A549 (cell line): ENCODE results near the gene TTC31. TPM values are rescaled to one million over a fixed set of nuclear protein-coding genes. Genes with fewer than 3 reads are reported as not detected.

Source experiments
- ATAC-seq, 2 experiments: fragments of 200-7000 bp in 1 of 2; fragments of >200 bp in 1 of 2; cut with Nextera tagmentation in 1 of 2; cut with Tn5 transposase in 1 of 2; 3 replicates each; pipeline versions ENCODE4 v1.8.0 to v1.9.1; 2018 to 2020; ENCODE audit warnings: mild to moderate bottlenecking in 1 of 2, moderate library complexity in 1 of 2
- CTCF ChIA-PET: fragments of 300-600 bp; sonication (Branson Sonifier 250); formaldehyde crosslinking; extraction: SDS; loops from one replicate; lab custom pipeline; 2021; ENCODE audit warnings: antibody characterized with exemption, inconsistent platforms; lab: Yijun Ruan, JAX
- POLR2A ChIA-PET: fragments of 350-600 bp; formaldehyde crosslinking; extraction: SDS; loops from one replicate; lab custom pipeline; 2021; ENCODE audit warnings: antibody characterized with exemption, inconsistent platforms; lab: Yijun Ruan, JAX
- DNase-seq, 2 experiments: peaks; one replicate each; pipeline versions ENCODE4 v3.0.0 to v3.0.0-alpha.2; 2011 to 2016; ENCODE audit warnings: low read depth in 1 of 2, low spot score in 1 of 2
- FAIRE-seq: peaks from 2 replicates; lab custom pipeline; 2011; peaks lifted over from hg19 to GRCh38; lab: Jason Lieb, UNC
- H3K27ac ChIP-seq, 2 experiments: fragments of >200 bp; sonication (Bioruptor Twin); formaldehyde crosslinking; 3 replicates each; pipeline ENCODE4 v1.5.1; 2016 to 2017
- H3K4me1 ChIP-seq: fragments of >200 bp; sonication (Bioruptor Twin); formaldehyde crosslinking; 3 replicates; pipeline ENCODE4 v1.6.1; 2016
- H3K4me2 ChIP-seq: fragments of >200 bp; sonication (Bioruptor Twin); formaldehyde crosslinking; 3 replicates; pipeline ENCODE4 v1.6.1; 2016
- H3K4me3 ChIP-seq: fragments of >200 bp; sonication (Bioruptor Twin); formaldehyde crosslinking; 3 replicates; pipeline ENCODE4 v1.5.1; 2016
- H3K9me3 ChIP-seq: fragments of >200 bp; sonication (Bioruptor Twin); formaldehyde crosslinking; 3 replicates; pipeline ENCODE4 v1.6.1; 2016
- CBX8 ChIP-seq: fragments of 200-600 bp; sonication (generic); IDR thresholded peaks from 2 replicates; pipeline ENCODE4 v1.6.1; 2016
- FOSL2 ChIP-seq, 2 experiments: fragments of 450-650 bp in 1 of 2; fragments of >200 bp in 1 of 2; sonication (Bioruptor Twin) in 1 of 2; formaldehyde crosslinking; IDR thresholded peaks; 2 replicates each; pipeline versions ENCODE4 v1.5.0 to v1.6.1; 2016 to 2020; ENCODE audit warnings: mild to moderate bottlenecking in 1 of 2, moderate library complexity in 1 of 2
- GATA3 ChIP-seq: IDR thresholded peaks from 2 replicates; pipeline ENCODE4 v1.6.1; 2012; ENCODE audit warnings: borderline replicate concordance
- HEYL ChIP-seq: fragments of 250-450 bp; sonication (Bioruptor Pico); IDR thresholded peaks from 2 replicates; pipeline ENCODE4 v1.8.0; 2021; ENCODE audit warnings: mild to moderate bottlenecking, moderate library complexity
- PHF8 ChIP-seq: fragments of 200-600 bp; sonication (generic); IDR thresholded peaks from 2 replicates; pipeline ENCODE4 v1.6.1; 2016; ENCODE audit warnings: low read depth, mild to moderate bottlenecking, antibody characterized with exemption, moderate library complexity, borderline replicate concordance
- RNF2 ChIP-seq: fragments of 200-600 bp; sonication (generic); IDR thresholded peaks from 2 replicates; pipeline ENCODE4 v1.6.1; 2016; ENCODE audit warnings: low read depth, mild to moderate bottlenecking, antibody characterized with exemption, moderate library complexity, borderline replicate concordance
- TFCP2L1 ChIP-seq: fragments of 250-450 bp; sonication (Bioruptor Pico); IDR thresholded peaks from 2 replicates; pipeline ENCODE4 v1.5.0; 2021; ENCODE audit warnings: mild to moderate bottlenecking
- TP53 ChIP-seq: fragments of 250-450 bp; sonication (Bioruptor Pico); IDR thresholded peaks from 2 replicates; pipeline ENCODE4 v1.5.0; 2021; ENCODE audit warnings: mild to moderate bottlenecking, moderate library complexity
- ZFP36 ChIP-seq: fragments of 450-650 bp; IDR thresholded peaks from 2 replicates; pipeline ENCODE4 v1.6.1; 2014; ENCODE audit warnings: borderline replicate concordance; ENCODE audit not compliant: partially characterized antibody
- WGBS: methylation state at CpG from one replicate; pipeline ENCODE4 v1.1.6; 2017; ENCODE audit errors: missing lambda C conversion rate; 5-methylcytosine and 5-hydroxymethylcytosine counted together
- polyA plus RNA-seq, 4 experiments: library from polyadenylated mRNA; depleted of rRNA in 3 of 4; stranded (reverse); fragments of >200 nt; fragmentation: RNase III in 1 of 4; extraction: RNeasy Plus Mini Kit Qiagen cat#74134 plus additional on column Dnase treatment in 1 of 4; gene quantifications; 2 replicates in 3 of 4; 3 replicates in 1 of 4; pipeline ENCODE4 v1.2.3, GENCODE V29; 2011 to 2017
- TF ChIP-seq, protein P1 (sequence below): fragments of >200 bp; sonication (Bioruptor Twin); formaldehyde crosslinking; IDR thresholded peaks from 3 replicates; pipeline ENCODE4 v1.6.1; 2016
- TF ChIP-seq, protein P2 (sequence below): fragments of 150-350 bp; IDR thresholded peaks from 2 replicates; pipeline ENCODE4 v1.6.1; 2014; ENCODE audit warnings: low read depth, mild to moderate bottlenecking, low read length
- TF ChIP-seq, protein P3 (sequence below): fragments of 250-450 bp; sonication (Bioruptor Pico); IDR thresholded peaks from 2 replicates; pipeline ENCODE4 v1.5.0; 2021; ENCODE audit warnings: mild to moderate bottlenecking, moderate library complexity, borderline replicate concordance
- TF ChIP-seq, protein P4 (sequence below): fragments of >200 bp; sonication (Bioruptor Twin); formaldehyde crosslinking; IDR thresholded peaks from 2 replicates; pipeline ENCODE4 v1.6.1; 2016
- TF ChIP-seq, protein P5 (sequence below): fragments of >200 bp; sonication (Bioruptor Twin); formaldehyde crosslinking; IDR thresholded peaks from 3 replicates; pipeline ENCODE4 v1.5.1; 2016
- TF ChIP-seq, protein P6 (sequence below): IDR thresholded peaks from 2 replicates; pipeline ENCODE4 v1.6.1; 2012; ENCODE audit warnings: low read depth, borderline replicate concordance
- TF ChIP-seq, protein P7 (sequence below): IDR thresholded peaks from 2 replicates; pipeline ENCODE4 v1.6.1; 2012

The TTC31 gene
- polyA plus RNA-seq, 2 of the 4 experiments (the other 2 are of a cell fraction), result 26.2 to 29.6 TPM

DNA sequence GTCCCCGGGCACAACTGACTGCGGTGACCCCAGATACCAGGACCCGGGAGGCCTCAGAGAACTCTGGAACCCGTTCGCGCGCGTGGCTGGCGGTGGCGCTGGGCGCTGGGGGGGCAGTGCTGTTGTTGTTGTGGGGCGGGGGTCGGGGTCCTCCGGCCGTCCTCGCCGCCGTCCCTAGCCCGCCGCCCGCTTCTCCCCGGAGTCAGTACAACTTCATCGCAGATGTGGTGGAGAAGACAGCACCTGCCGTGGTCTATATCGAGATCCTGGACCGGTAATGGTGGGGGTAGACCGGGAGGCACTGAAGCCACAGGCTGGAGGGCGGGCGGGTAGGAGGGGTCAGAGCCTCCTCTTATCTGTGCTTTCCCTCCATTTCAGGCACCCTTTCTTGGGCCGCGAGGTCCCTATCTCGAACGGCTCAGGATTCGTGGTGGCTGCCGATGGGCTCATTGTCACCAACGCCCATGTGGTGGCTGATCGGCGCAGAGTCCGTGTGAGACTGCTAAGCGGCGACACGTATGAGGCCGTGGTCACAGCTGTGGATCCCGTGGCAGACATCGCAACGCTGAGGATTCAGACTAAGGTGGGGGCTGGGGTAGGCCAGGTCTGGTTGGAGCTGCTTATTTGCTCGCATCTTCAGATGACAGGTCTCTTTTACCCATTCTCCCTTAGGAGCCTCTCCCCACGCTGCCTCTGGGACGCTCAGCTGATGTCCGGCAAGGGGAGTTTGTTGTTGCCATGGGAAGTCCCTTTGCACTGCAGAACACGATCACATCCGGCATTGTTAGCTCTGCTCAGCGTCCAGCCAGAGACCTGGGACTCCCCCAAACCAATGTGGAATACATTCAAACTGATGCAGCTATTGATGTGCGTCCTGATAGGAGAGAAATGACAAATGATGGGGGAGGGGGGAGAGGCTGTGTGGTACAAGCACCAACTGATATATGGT lies 47.6 kb downstream of the TTC31 start:
- FAIRE-seq, result no peak

DNA sequence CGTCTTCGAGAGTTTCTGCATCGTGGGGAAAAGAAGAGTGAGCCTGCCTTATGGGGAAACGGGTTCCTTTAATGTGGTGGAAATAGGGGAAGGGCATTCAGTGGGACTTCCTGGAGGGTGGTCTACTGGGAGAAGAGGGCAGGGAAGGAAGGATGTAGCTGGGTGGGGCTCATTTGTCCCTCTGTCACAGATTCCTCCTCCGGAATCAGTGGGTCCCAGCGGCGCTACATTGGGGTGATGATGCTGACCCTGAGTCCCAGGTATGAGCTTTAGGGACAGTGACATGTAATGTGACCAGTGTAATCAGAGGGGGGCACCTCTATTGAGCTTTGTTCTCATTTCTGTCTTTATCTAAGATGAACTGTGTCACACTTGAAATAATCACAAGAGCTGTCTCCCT lies 48.8 kb downstream of the TTC31 start:
- DNase-seq, result no peak
- 91% methylated on average over 7 of the region's 7 CpGs for WGBS
- POLR2A ChIA-PET, result interaction anchor here (1.0 to 1.9 kb wide), 3 partner anchors 49 to 92 kb away, joined by 3 to 6 read pairs (median 4); partner anchors contain the start of genes CCDC142 and TTC31
- no peak for TF ChIP-seq FOSL2 (IDR thresholded peaks at IDR 0.05)
- no peak for TF ChIP-seq FOSL2 (CRISPR knock-in tag; IDR thresholded peaks at IDR 0.05)
- TF ChIP-seq, protein P1, sequence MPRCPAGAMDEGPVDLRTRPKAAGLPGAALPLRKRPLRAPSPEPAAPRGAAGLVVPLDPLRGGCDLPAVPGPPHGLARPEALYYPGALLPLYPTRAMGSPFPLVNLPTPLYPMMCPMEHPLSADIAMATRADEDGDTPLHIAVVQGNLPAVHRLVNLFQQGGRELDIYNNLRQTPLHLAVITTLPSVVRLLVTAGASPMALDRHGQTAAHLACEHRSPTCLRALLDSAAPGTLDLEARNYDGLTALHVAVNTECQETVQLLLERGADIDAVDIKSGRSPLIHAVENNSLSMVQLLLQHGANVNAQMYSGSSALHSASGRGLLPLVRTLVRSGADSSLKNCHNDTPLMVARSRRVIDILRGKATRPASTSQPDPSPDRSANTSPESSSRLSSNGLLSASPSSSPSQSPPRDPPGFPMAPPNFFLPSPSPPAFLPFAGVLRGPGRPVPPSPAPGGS, result no peak
- no peak for TF ChIP-seq CBX8
- TF ChIP-seq, protein P2, sequence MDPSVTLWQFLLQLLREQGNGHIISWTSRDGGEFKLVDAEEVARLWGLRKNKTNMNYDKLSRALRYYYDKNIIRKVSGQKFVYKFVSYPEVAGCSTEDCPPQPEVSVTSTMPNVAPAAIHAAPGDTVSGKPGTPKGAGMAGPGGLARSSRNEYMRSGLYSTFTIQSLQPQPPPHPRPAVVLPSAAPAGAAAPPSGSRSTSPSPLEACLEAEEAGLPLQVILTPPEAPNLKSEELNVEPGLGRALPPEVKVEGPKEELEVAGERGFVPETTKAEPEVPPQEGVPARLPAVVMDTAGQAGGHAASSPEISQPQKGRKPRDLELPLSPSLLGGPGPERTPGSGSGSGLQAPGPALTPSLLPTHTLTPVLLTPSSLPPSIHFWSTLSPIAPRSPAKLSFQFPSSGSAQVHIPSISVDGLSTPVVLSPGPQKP, result no peak
- TF ChIP-seq GATA3, result no peak
- TF ChIP-seq, protein P3, sequence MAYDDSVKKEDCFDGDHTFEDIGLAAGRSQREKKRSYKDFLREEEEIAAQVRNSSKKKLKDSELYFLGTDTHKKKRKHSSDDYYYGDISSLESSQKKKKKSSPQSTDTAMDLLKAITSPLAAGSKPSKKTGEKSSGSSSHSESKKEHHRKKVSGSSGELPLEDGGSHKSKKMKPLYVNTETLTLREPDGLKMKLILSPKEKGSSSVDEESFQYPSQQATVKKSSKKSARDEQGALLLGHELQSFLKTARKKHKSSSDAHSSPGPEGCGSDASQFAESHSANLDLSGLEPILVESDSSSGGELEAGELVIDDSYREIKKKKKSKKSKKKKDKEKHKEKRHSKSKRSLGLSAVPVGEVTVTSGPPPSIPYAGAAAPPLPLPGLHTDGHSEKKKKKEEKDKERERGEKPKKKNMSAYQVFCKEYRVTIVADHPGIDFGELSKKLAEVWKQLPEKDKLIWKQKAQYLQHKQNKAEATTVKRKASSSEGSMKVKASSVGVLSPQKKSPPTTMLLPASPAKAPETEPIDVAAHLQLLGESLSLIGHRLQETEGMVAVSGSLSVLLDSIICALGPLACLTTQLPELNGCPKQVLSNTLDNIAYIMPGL, result no peak
- TF ChIP-seq ZFP36, result no peak
- TF ChIP-seq TP53 (CRISPR knock-in tag), result no peak
- TF ChIP-seq RNF2, result no peak
- TF ChIP-seq HEYL (CRISPR knock-in tag), result no peak
- TF ChIP-seq TFCP2L1 (CRISPR knock-in tag), result no peak
- no peak for TF ChIP-seq PHF8
- TF ChIP-seq, protein P4, sequence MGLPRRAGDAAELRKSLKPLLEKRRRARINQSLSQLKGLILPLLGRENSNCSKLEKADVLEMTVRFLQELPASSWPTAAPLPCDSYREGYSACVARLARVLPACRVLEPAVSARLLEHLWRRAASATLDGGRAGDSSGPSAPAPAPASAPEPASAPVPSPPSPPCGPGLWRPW, result no peak
- Histone ChIP-seq H3K4me1 (peaks cover 17% of the 10 kb centered on the region), H3K4me2 (no peak overlapping the region), H3K9me3 (no peaks in the 10 kb centered on the region), H3K4me3 (no peak overlapping the region), H3K27ac (no peak overlapping the region)
- no peak for ATAC-seq
- CTCF ChIA-PET, result interaction anchor here (0.7 to 8.5 kb wide), 32 partner anchors 8 to 293 kb away, joined by 3 to 92 read pairs (median 6); partner anchors contain the start of genes C2orf81, CCDC142, LBX2 and LOXL3
- FAIRE-seq, result no peak

More for the DNA sequence above, 47.6 kb downstream of the TTC31 start:
- Histone ChIP-seq H3K9me3 (no peaks in the 10 kb centered on the region), H3K4me1 (peaks cover 17% of the 10 kb centered on the region), H3K27ac (peak overlapping the region; percentile 93 to 96), H3K4me2 (peak overlapping the region; percentile 92), H3K4me3 (peak overlapping the region; percentile 57)
- CTCF ChIA-PET, result interaction anchor here (1.4 to 8.5 kb wide), 11 partner anchors 8 to 281 kb away, joined by 4 to 92 read pairs (median 15); partner anchors contain the start of genes CCDC142, LBX2, PCGF1 and TTC31
- 19% methylated on average over 52 of the region's 54 CpGs for WGBS
- POLR2A ChIA-PET, result interaction anchor here (0.6 to 1.9 kb wide), 12 partner anchors 8 to 72 kb away, joined by 3 to 11 read pairs (median 5); partner anchors contain the start of genes CCDC142, PCGF1, TTC31 and WBP1
- peak; percentile 22 to 48; a peak in 5 of 6 replicates for ATAC-seq
- TF ChIP-seq, protein P5, sequence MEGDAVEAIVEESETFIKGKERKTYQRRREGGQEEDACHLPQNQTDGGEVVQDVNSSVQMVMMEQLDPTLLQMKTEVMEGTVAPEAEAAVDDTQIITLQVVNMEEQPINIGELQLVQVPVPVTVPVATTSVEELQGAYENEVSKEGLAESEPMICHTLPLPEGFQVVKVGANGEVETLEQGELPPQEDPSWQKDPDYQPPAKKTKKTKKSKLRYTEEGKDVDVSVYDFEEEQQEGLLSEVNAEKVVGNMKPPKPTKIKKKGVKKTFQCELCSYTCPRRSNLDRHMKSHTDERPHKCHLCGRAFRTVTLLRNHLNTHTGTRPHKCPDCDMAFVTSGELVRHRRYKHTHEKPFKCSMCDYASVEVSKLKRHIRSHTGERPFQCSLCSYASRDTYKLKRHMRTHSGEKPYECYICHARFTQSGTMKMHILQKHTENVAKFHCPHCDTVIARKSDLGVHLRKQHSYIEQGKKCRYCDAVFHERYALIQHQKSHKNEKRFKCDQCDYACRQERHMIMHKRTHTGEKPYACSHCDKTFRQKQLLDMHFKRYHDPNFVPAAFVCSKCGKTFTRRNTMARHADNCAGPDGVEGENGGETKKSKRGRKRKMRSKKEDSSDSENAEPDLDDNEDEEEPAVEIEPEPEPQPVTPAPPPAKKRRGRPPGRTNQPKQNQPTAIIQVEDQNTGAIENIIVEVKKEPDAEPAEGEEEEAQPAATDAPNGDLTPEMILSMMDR, result no peak
- TF ChIP-seq, protein P6, sequence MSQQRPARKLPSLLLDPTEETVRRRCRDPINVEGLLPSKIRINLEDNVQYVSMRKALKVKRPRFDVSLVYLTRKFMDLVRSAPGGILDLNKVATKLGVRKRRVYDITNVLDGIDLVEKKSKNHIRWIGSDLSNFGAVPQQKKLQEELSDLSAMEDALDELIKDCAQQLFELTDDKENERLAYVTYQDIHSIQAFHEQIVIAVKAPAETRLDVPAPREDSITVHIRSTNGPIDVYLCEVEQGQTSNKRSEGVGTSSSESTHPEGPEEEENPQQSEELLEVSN, result peak; percentile 85
- TF ChIP-seq, protein P7, sequence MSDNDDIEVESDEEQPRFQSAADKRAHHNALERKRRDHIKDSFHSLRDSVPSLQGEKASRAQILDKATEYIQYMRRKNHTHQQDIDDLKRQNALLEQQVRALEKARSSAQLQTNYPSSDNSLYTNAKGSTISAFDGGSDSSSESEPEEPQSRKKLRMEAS, result peak; percentile 71; the same call in 1 of the 2 replicates
- TF ChIP-seq FOSL2 (IDR thresholded peaks at IDR 0.05) (no peak), FOSL2 (CRISPR knock-in tag; IDR thresholded peaks at IDR 0.05) (no peak)
- TF ChIP-seq, all 56 proteins: peak for 2
- DNase-seq, result peak in 1 of 2 experiments; percentile 64
